HEK293 (cell line): ENCODE results near the gene CPNE2.

Experiments used
- CTCF ChIA-PET: fragments of 350-600 bp; formaldehyde crosslinking; extraction: SDS; loops from one replicate; lab custom pipeline; 2021; ENCODE audit warnings: antibody characterized with exemption; lab: Yijun Ruan, JAX
- POLR2A ChIA-PET: fragments of 300-600 bp; formaldehyde crosslinking; extraction: SDS; loops from one replicate; lab custom pipeline; 2020; ENCODE audit warnings: antibody characterized with exemption, inconsistent platforms; lab: Yijun Ruan, JAX
- H3K27ac ChIP-seq: fragments of 200-500 bp; sonication (Bioruptor generic); 2 replicates; pipeline ENCODE4 v1.5.1; 2014; ENCODE audit warnings: low read depth, low read length, control low read depth, inconsistent platforms; ENCODE audit errors: extremely low read depth
- H3K36me3 ChIP-seq, 2 experiments: fragments of 200-500 bp in 1 of 2; sonication (Bioruptor generic) in 1 of 2; 1 replicate in 1 of 2; 2 replicates in 1 of 2; pipeline ENCODE4 v1.5.1; 2014 to 2017; ENCODE audit warnings: inconsistent platforms in 2 of 2, low read length in 2 of 2; ENCODE audit not compliant: control insufficient read depth in 2 of 2, insufficient read depth in 1 of 2
- H3K4me1 ChIP-seq: fragments of 200-500 bp; sonication (Bioruptor generic); 2 replicates; pipeline ENCODE4 v1.5.1; 2014; ENCODE audit warnings: mild to moderate bottlenecking, low read length, inconsistent platforms; ENCODE audit not compliant: control insufficient read depth, insufficient read depth
- H3K4me3 ChIP-seq: 2 replicates; pipeline ENCODE4 v1.5.1; 2011; ENCODE audit warnings: low read depth, mild to moderate bottlenecking, control low read depth, low read length, moderate library complexity
- H3K9me3 ChIP-seq: fragments of 200-500 bp; sonication (Bioruptor generic); 2 replicates; pipeline ENCODE4 v1.5.1; 2014; ENCODE audit warnings: low read depth, low read length, inconsistent platforms; ENCODE audit not compliant: control insufficient read depth, insufficient read depth
- INSM2 ChIP-seq: fragments of 450-650 bp; formaldehyde crosslinking; IDR thresholded peaks from 2 replicates; pipeline ENCODE4 v1.5.1; 2016; ENCODE audit warnings: missing biosample characterization, missing genetic modification characterization
- MEIS1 ChIP-seq: sonication (generic); formaldehyde crosslinking; IDR thresholded peaks from 2 replicates; pipeline ENCODE4 v1.8.1; 2022; ENCODE audit warnings: missing genetic modification reagents, mild to moderate bottlenecking, borderline replicate concordance
- MYNN ChIP-seq: fragments of 450-650 bp; formaldehyde crosslinking; IDR thresholded peaks from 2 replicates; pipeline ENCODE4 v1.5.1; 2016; ENCODE audit warnings: missing biosample characterization, missing genetic modification characterization, borderline replicate concordance
- PBX3 ChIP-seq: sonication (generic); formaldehyde crosslinking; IDR thresholded peaks from 2 replicates; pipeline ENCODE4 v1.8.1; 2022; ENCODE audit warnings: mild to moderate bottlenecking, moderate library complexity, missing genetic modification reagents
- SETDB1 ChIP-seq: IDR thresholded peaks from one replicate; pipeline ENCODE4 v1.6.1; 2017; ENCODE audit warnings: mild to moderate bottlenecking, low read length, moderate library complexity, mixed read lengths; ENCODE audit not compliant: insufficient read length
- WT1 ChIP-seq: fragments of 450-650 bp; formaldehyde crosslinking; IDR thresholded peaks from 2 replicates; pipeline ENCODE4 v1.5.1; 2016; ENCODE audit warnings: missing biosample characterization, missing genetic modification characterization
- YY1 ChIP-seq: fragments of 450-650 bp; formaldehyde crosslinking; IDR thresholded peaks from 2 replicates; pipeline ENCODE4 v1.5.1; 2018; ENCODE audit warnings: missing biosample characterization, missing genetic modification characterization
- ZBTB1 ChIP-seq: fragments of 450-650 bp; formaldehyde crosslinking; IDR thresholded peaks from 2 replicates; pipeline ENCODE4 v1.5.1; 2016; ENCODE audit warnings: missing biosample characterization, missing genetic modification characterization
- ZBTB20 ChIP-seq: fragments of 450-650 bp; formaldehyde crosslinking; IDR thresholded peaks from 2 replicates; pipeline ENCODE4 v1.5.1; 2016; ENCODE audit warnings: missing biosample characterization, missing genetic modification characterization
- ZNF140 ChIP-seq: fragments of 450-650 bp; formaldehyde crosslinking; IDR thresholded peaks from 2 replicates; pipeline ENCODE4 v1.5.1; 2016; ENCODE audit warnings: missing biosample characterization, missing genetic modification characterization
- ZNF148 ChIP-seq: fragments of 450-650 bp; formaldehyde crosslinking; IDR thresholded peaks from 2 replicates; pipeline ENCODE4 v1.5.0; 2017; ENCODE audit warnings: missing biosample characterization, missing genetic modification characterization, borderline replicate concordance
- ZNF174 ChIP-seq: fragments of 450-650 bp; formaldehyde crosslinking; IDR thresholded peaks from 2 replicates; pipeline ENCODE4 v1.5.0; 2017; ENCODE audit warnings: missing biosample characterization, mild to moderate bottlenecking, missing genetic modification characterization
- ZNF223 ChIP-seq: fragments of 450-650 bp; formaldehyde crosslinking; IDR thresholded peaks from 2 replicates; pipeline ENCODE4 v1.5.1; 2016; ENCODE audit warnings: missing biosample characterization, missing genetic modification characterization
- ZNF302 ChIP-seq: fragments of 450-650 bp; formaldehyde crosslinking; IDR thresholded peaks from 2 replicates; pipeline ENCODE4 v1.5.1; 2016; ENCODE audit warnings: missing biosample characterization, missing genetic modification characterization, low read depth
- ZNF324 ChIP-seq: fragments of 450-650 bp; formaldehyde crosslinking; IDR thresholded peaks from 2 replicates; pipeline ENCODE4 v1.5.1; 2016; ENCODE audit warnings: missing biosample characterization, missing genetic modification characterization
- ZNF354C ChIP-seq: fragments of 450-650 bp; formaldehyde crosslinking; IDR thresholded peaks from 2 replicates; pipeline ENCODE4 v1.5.1; 2016; ENCODE audit warnings: missing biosample characterization, missing genetic modification characterization, low read depth, borderline replicate concordance
- ZNF37A ChIP-seq: fragments of 450-650 bp; IDR thresholded peaks from 2 replicates; pipeline ENCODE4 v1.5.1; 2018; ENCODE audit warnings: missing biosample characterization, missing genetic modification characterization
- ZNF391 ChIP-seq: fragments of 450-650 bp; formaldehyde crosslinking; IDR thresholded peaks from 2 replicates; pipeline ENCODE4 v1.5.1; 2016; ENCODE audit warnings: low read depth, missing biosample characterization, missing genetic modification characterization, borderline replicate concordance
- ZNF426 ChIP-seq: fragments of 450-650 bp; formaldehyde crosslinking; IDR thresholded peaks from 2 replicates; pipeline ENCODE4 v1.5.1; 2017; ENCODE audit warnings: missing biosample characterization, missing genetic modification characterization, mild to moderate bottlenecking, inconsistent platforms, moderate library complexity
- ZNF555 ChIP-seq: fragments of 450-650 bp; formaldehyde crosslinking; conservative IDR thresholded peaks from 2 replicates; pipeline ENCODE4 v1.5.1; 2017; ENCODE audit warnings: missing biosample characterization, mild to moderate bottlenecking, missing genetic modification characterization, inconsistent platforms
- ZNF596 ChIP-seq: fragments of 450-650 bp; IDR thresholded peaks from 2 replicates; pipeline ENCODE4 v1.5.0; 2018; ENCODE audit warnings: missing biosample characterization, mild to moderate bottlenecking, missing genetic modification characterization, moderate library complexity
- ZNF623 ChIP-seq: fragments of 450-650 bp; formaldehyde crosslinking; IDR thresholded peaks from 2 replicates; pipeline ENCODE4 v1.5.1; 2016; ENCODE audit warnings: missing biosample characterization, missing genetic modification characterization
- ZNF626 ChIP-seq: fragments of 450-650 bp; sonication (Bioruptor Pico); formaldehyde crosslinking; IDR thresholded peaks from 2 replicates; pipeline ENCODE4 v1.5.1; 2018; ENCODE audit warnings: missing biosample characterization, missing genetic modification characterization, inconsistent platforms
- ZNF658 ChIP-seq: fragments of 450-650 bp; formaldehyde crosslinking; IDR thresholded peaks from 2 replicates; pipeline ENCODE4; 2016; ENCODE audit warnings: missing biosample characterization, missing genetic modification characterization
- TF ChIP-seq, protein P1 (sequence below): fragments of 450-650 bp; formaldehyde crosslinking; IDR thresholded peaks from 2 replicates; pipeline ENCODE4 v1.5.1; 2016; ENCODE audit warnings: missing biosample characterization, missing genetic modification characterization

Gene CPNE2

DNA sequence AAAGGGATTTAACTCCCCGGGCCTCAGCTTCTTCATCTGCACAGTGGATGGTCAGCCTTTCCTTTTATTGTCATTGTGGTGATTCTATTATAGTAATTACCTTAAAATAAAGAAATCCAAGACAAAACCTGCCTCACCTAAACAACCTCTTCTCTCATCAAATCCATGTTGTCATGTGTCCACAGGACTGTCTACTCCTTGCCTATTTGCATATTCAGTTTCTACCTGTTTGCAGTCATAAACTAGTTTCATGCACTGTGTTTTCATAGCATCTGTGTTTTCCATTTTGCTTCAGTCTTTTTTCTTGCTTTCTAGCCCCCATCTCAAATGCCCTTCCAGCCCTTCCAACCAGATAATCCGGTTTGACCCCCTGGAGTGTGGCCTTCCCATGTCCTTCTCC, 44.3 kb upstream of the CPNE2 start (continued):
- TF ChIP-seq WT1 (tag by site-specific recombination): no peak
- no peak for TF ChIP-seq ZNF223
- no peak for TF ChIP-seq MYNN (tag by site-specific recombination)
- TF ChIP-seq ZNF596 (tag by site-specific recombination): no peak
- no peak for TF ChIP-seq ZNF626 (tag by site-specific recombination)
- TF ChIP-seq INSM2 (tag by site-specific recombination): no peak
- no peak for TF ChIP-seq MEIS1 (CRISPR knock-in tag)

DNA sequence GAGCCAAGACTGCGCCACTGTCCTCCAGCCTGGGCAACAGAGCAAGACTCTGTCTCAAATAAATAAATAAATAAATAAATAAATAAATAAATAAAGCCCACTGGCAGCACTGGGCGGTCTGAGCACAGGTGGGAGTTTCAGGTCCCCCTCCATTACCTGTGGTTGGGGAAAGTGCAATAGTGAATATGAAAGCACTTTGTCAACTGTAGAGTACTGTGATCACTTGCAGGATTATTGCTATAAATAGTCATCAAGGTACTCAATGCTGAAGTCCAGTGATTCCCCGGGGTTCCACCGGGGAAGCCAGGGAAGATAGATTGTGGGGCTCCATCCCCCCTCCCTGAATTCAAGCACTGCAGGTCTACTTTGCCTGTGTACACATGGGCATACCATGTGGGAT, 42.7 kb upstream of the CPNE2 start:
- no peaks in the 10 kb centered on the region for H3K36me3 ChIP-seq
- ChIA-PET POLR2A (no interaction called here), CTCF (no interaction called here)
- no peaks in the 10 kb centered on the region for H3K4me1 ChIP-seq
- no peak overlapping the region for H3K27ac ChIP-seq
- H3K4me3 ChIP-seq: no peak overlapping the region
- H3K9me3 ChIP-seq: no peaks in the 10 kb centered on the region
- TF ChIP-seq PBX3 (CRISPR knock-in tag) (no peak), ZNF354C (tag by site-specific recombination) (no peak), ZBTB1 (tag by site-specific recombination) (no peak), ZNF148 (tag by site-specific recombination) (no peak), ZBTB20 (no peak), ZNF391 (tag by site-specific recombination) (no peak), ZNF658 (tag by site-specific recombination) (no peak), ZNF174 (no peak), ZNF426 (tag by site-specific recombination) (peak; percentile 28), ZNF555 (tag by site-specific recombination) (0 out of 2 replicates have a peak, but pooled peaks have one; percentile 16), ZNF626 (tag by site-specific recombination) (no peak), ZNF140 (tag by site-specific recombination) (peak; percentile 13; the same call in 1 of the 2 replicates), YY1 (tag by site-specific recombination) (no peak), SETDB1 (no peak), ZNF302 (tag by site-specific recombination) (no peak), ZNF324 (no peak), ZNF37A (tag by site-specific recombination) (no peak), ZNF623 (peak; percentile 20; the same call in 1 of the 2 replicates)
- TF ChIP-seq, protein P1, sequence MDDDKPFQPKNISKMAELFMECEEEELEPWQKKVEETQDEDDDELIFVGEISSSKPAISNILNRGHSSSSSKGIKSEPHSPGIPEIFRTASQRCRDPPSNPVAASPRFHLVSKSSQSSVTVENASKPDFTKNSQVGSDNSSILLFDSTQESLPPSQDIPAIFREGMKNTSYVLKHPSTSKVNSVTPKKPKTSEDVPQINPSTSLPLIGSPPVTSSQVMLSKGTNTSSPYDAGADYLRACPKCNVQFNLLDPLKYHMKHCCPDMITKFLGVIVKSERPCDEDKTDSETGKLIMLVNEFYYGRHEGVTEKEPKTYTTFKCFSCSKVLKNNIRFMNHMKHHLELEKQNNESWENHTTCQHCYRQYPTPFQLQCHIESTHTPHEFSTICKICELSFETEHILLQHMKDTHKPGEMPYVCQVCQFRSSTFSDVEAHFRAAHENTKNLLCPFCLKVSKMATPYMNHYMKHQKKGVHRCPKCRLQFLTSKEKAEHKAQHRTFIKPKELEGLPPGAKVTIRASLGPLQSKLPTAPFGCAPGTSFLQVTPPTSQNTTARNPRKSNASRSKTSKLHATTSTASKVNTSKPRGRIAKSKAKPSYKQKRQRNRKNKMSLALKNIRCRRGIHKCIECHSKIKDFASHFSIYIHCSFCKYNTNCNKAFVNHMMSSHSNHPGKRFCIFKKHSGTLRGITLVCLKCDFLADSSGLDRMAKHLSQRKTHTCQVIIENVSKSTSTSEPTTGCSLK (tag by site-specific recombination): no peak
